GM20000 (cell line): ENCODE measurements around the gene PPDPF.
"Not testable (repeated sequence)": the region's sequence is repeated elsewhere in the genome, so short reads cannot be mapped to it uniquely, and the experiment has no call there.

ENCODE experiments used
- DNase-seq: peaks from one replicate; pipeline ENCODE4 v3.0.0; 2012; ENCODE audit warnings: low spot score
- CTCF ChIP-seq: IDR thresholded peaks from 2 replicates; pipeline ENCODE4 v1.5.1; 2012; ENCODE audit warnings: mild to moderate bottlenecking, control low read depth; ENCODE audit errors: extremely low read depth, missing control alignments

PPDPF gene

GRCh38 chr20:63475209-63475608 is 45.4 kb upstream of the PPDPF start:
- no peak for TF ChIP-seq CTCF
- DNase-seq = no peak

GRCh38 chr20:63477061-63477616 is 43.4 kb upstream of the PPDPF start:
- no peak for TF ChIP-seq CTCF
- DNase-seq = no peak

GRCh38 chr20:63477944-63478343 is 42.6 kb upstream of the PPDPF start:
- no peak for DNase-seq
- TF ChIP-seq CTCF = no peak

- DNase-seq = no peak
- no peak for TF ChIP-seq CTCF
These were observed 41.9 kb upstream of the PPDPF start for GRCh38 chr20:63478346-63479302.

GRCh38 chr20:63479695-63480419 is 40.7 kb upstream of the PPDPF start:
- DNase-seq = not testable (repeated sequence)

- no peak for DNase-seq
- no peak for TF ChIP-seq CTCF
These were observed 39.1 kb upstream of the PPDPF start for GRCh38 chr20:63481503-63481902.

GRCh38 chr20:63482021-63482587 is 38.5 kb upstream of the PPDPF start:
- no peak for DNase-seq
- TF ChIP-seq CTCF = no peak
